ENCODE measurements around the gene GPR26.
"Not testable (repeated sequence)": the region's sequence is repeated elsewhere in the genome, so short reads cannot be mapped to it uniquely, and the experiment has no call there.

GPR26 gene

DNA sequence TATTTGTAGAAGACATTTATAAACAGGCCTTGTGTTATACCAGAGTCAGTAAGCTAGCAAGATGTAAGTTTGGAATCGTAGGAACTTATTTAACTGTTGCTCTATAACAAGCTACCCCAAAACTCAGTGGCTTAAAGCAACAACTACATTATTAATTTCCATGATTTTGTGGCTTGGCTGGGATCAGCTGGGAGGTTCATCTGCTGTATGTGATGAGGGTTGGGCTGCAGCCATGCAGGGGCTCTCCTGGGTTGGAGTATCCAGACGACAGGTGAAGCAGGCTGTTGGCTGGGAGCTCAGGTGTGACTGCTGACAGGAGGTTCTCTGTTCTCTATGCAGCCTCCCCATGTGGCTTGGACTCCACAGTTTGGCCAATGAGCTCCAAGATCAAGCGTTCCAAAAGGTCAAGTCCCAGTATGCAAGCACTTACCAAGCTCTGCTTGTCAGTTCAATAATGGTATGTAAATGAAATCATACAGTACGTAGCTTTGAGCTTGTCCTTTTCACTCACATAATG is 52.4 kb downstream of the GPR26 start:
- DNase-seq = no peak

DNA sequence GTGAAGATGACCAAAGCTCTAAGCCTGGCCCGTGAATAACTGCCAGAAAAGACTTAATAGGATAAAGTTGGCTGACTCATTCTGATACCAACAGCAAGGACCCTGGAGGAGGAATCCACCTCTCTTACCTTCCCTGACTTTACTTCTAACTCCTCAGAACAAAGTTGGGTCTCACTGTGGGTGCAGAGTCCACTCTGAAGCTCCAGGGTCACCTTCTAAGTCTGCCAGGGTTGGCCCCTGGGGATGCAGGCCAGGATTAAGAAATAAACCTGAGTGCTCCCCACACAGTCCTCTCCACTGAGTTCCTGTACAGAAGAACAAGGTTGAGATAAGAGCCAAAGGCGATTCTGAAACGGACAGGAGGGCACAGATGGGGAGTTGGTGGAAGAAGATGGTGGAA is 54.4 kb downstream of the GPR26 start:
- no peak for DNase-seq

DNA sequence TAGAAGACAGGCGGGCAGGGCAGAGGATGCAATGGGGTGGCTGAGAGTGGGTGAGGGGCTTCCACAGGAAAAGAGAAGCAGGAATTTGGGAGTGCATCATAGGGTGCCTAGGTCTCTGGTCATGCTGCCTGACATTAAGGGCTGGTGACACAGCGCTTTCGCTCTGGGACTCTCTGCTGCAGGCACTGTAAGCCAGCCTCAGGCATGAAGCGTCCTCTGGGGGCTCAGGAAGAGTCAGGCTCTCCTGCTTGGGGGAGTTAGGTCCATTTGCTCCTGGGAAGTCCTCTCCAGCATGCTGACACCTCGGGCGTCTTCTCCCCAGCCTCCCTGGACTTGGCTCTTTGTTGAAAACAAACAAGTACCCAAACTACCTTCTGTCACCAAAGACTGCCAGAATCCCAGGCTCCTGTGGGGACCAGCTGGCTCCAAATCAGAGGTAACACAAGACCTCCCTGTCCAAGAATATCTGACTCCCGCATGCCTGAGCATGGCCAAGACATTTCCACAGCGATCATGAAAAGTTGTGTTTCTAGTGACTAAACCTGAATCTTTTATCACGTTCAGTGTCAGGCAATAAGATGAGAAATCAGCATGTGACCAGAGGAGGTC is 55.4 kb downstream of the GPR26 start:
- no peak for DNase-seq

DNA sequence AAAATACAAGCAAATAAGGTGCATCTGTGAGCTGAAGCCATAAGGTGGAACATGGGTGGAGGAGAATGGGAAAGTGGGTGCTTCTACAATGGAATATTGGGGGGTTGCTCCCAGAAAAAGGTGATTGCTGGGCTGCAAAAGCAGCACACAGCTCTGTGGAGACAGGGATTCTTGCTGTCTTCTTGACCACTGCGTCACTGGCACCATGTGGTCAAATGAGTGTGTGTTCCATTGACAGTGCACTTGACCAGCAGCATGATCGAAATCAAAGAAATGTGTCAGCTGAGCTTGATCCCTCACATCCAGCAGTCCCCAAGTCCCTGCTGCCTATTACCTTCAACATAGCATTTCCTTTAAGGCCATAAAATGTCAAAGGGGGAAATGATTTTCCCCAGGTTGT is 56.2 kb downstream of the GPR26 start:
- no peak for DNase-seq

DNA sequence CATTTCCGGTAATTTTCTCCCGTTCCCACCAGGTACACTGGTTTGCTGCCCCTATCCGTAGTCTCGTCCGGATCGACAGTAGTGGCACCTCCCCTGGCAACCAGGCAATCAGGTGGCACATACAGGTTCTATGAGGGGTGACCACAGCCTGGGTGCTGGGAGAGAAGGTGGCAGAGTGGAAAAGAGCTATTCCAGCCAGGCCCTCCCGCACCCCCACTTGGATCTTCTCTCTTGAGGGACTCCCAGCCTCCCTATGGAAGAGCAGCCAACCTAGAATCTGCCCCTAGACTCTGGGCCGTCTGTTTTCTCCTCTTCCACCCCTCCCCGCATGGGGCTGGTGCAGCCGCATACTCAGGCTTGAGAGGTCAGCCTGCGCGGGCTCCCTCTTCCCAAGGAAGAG is 58.6 kb downstream of the GPR26 start:
- DNase-seq = no peak

DNA sequence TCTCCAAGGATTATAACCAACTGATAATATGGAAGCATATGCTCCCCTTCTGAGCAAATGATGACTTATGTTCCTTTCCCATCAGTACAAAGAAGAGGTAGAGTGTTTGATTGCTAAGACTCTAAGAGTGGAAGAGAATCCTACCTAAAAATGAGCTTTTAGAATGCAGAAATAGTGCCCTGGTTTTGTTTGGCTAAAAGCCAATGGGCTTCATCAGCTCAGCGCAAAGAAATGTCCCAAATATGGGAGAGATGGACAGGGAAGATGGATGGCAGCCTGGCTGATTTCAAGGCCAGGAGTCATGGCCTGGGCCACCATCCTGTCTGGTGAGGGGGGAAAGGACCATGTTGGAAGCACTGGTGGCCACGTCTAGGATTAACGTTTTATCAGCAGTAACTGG is 60.2 kb downstream of the GPR26 start:
- no peak for DNase-seq

DNA sequence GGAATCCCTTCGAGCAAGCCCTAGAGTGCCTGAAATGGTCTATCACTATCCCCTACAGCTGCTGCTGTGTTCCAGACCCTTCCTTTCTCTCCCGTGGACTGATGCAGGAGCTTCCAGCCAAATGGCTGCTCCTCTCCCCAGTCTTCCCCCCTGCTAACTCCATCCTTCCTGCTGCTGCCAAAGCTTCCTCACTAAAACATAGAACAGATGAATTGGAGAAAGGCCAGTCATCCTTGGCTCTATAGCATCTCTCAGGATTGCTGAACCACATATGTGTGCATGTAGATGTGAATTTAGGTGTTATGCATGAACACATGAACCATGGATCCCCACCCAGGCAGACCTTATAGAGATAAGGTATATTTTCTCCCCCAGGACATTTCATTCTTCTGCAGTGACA is 60.7 kb downstream of the GPR26 start:
- no peak for DNase-seq

DNA sequence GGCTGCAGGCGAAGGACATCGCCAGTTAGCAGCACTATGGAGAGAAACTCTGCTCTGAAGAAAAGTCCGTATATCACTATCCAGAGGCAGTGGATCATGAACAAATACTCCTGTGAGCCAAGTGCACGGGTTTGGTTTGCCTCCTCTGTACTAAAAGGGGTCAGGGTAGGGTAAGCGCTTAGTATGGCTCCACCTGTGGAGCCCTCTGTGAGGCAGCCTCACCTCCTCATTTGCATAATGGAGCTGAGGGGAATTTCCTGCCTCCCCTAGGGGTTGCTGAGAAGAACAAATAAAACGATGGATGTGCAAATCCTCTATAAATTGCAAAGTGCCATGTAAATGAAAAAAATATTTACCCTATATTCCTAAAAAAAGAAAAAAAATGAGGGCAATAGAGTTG is 63.4 kb downstream of the GPR26 start:
- no peak for DNase-seq

DNA sequence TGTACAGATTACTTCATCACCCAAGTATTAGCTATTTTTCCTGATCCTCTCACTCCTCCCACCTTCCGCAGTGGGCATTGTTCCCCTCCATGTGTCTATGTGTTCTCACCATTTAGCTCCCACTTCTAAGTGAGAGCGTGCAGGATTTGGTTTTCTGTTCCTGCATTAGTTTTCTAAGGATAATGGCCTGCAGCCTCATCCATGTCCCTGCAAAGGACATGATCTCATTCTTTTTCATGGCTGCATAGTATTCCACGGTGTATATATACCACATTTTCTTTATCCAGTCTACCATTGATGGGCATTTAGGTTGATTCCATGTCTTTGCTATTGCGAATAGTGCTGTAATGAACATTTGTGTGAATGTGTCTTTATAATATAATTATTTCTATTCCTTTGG is 70.8 kb downstream of the GPR26 start:
- DNase-seq = not testable (repeated sequence)

DNA sequence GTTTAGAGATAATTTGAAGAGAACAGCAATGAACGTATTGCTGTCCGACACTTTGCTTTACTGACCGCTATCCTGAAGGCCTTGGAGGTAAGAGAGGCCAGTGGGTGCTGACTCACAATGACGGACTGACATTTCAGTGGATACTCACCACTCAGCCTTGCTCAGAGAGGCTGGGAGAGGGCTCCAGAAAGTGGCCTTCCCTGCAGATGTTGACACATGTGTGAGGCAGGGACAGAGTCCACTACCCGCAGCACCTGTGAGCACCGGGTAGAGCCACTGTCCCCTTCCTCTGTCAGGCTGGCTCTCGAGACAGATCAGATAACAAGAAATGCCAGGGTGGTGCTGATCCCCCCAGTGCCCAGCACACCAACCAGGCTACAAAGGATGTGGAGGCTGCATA is 75.0 kb downstream of the GPR26 start:
- DNase-seq = no peak

DNA sequence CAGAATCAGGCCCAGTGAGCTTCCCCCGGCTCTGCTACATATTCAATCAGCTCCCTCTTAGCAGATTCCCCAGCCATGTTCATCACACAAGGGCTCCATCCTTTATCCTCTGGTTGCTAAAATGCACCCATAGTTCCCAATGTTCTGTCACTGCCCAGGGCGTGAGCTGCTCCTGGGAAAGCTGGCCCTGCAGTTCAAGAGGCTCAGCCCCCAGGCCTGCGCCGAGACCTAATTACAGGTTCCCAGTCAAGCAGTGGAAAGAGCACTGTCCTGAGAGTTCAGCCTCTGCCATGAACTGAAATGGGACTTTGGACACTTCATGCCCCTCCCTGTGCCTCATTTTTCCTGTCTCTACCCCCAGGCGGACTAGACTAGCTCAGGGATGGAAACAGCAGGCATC is 75.6 kb downstream of the GPR26 start:
- no peak for DNase-seq

DNA sequence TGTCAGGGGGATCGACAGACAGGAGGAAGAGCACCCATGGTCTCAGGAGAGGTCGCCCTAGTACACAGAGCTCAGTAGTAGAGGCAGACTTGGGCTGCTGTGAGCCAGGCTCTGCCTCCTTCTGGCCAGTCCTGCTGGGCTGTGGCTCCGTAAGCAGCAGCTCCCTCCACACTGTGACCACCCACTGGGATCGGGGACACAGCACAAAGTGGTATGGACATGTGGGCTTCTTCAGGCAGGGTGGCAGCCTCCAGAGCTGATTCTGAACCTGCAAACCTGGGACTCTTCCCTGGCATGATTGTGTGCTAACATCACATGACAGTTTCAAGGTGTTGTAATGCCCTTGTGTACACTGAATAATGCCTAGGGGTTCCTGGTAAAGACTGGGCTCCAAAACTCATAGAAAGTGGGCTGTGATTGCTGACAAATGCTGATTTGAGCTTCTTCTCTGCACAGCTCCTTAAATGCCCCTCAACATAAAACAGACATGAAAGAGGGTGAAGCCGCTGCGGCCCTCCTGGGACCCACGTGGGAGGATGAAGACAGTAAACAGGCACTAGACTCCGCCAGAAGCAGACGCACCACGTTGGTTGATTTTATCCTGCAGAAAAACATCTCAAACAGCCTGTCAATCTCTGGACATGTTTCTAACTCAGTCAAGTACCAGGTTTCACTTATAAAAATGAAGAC is 76.7 kb downstream of the GPR26 start:
- no peak for DNase-seq

DNA sequence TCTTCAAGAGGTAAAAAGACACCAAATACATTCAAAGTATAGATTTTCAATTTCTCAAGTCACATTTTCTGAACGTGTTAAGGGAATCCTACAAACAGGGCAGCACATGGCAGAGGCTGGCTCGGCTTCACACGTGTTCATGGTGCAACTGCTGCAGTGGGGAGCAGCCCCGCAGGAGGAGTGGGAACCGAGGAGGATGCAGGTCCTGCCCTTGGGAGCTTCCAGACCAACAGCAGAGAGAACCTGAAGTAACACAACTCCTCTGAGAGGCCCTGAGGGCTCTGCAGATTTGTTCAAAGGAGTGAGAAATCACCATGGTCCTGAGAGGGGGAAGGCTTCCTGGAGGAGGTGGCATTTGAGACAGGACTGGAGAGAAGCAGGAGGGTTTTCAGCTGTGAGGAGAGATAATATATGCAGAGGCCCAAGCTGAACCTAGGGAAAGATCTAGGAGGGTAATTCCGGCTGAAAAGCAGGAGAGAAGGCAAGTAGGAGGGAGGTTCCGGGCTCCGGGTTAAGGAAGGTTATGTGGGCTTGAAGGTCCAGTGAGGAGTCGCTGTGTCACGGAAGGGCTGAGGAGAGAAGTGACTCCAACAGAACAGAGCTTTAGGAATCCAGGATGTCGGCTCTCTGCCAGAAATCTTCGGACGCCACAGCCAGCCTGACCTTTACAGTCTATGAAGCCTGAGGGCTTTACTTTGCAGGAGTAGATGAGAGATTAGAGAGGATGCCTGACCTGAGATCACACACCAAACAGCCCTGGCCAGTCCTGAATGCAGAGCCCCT is 77.5 kb downstream of the GPR26 start:
- no peak for DNase-seq

DNA sequence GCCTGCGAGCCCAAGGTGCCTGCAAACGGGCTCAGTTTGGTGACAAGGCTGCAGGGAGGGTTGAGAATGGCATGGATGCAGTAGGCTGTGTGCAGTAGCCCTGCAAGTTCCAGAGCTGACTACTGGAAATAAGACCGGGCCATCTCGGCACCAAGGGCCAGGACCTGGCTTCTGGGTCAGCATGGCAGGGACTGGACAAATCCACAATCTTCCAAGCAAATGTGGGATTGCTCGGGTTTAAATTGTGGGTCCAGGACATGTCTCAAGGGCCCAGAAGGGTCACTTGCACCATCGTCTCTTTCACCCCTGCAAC is 78.0 kb downstream of the GPR26 start:
- no peak for DNase-seq
